ENCODE data around the gene SIRT5. TPM values are rescaled to one million over a fixed set of nuclear protein-coding genes. Genes with fewer than 3 reads are reported as not detected.

The SIRT5 gene
- total RNA-seq, 1 experiment from 2014 or later, result 10.9 TPM

DNA sequence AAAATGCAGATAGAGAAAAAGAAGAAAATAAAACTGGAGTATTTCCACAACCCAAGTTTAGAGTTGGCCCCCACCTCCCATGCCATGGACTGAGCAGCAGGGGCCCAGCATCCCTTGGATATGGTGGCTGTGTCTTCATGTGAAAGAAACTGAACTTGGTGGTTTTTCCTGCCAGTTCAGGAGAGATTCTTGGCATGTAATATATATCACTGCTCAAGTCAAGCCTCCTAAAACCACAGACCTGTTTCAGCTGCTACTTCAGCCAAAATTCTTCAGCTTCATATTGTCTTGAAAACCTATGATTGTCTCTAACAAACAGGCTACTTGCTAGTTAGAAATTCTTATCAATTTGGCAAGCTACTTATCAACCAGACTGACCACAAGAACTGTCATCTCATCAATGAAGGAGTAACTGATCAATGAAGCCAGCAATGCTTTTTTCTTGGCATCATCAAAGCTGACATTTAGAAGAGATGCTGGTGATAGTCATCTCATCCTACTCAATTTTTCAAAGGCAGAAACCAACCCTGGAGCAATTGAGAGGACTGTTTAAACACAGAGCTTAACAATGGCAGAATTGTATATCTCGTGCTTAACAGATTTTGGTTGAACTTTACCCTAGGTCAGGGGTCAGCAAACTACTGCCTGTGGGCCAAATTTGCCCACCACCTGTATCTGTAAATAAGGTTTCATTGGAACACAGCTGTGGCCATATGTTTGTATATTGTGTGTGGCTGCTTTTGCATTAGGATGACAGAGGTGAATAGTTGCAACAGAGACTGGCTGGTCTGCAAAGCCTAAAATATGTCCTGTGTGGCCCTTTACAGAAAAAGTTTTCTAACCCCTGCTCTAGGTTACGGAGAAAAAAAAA is 30.4 kb downstream of the SIRT5 start:
- H3F3A ChIP-seq (ENCODE audit: low read length, unreplicated experiment), result no peaks in the 10 kb centered on the region
- no peak overlapping the region for H3K4me3 ChIP-seq (ENCODE audit: low read length)
- ATAC-seq (no peak), DNase-seq (no peak)
- no peaks in the 10 kb centered on the region for H3K4me1 ChIP-seq (ENCODE audit: insufficient read depth, low read length)
- 0 out of 2 replicates have a peak, but pooled peaks cover 4% of the 10 kb centered on the region for H3K36me3 ChIP-seq (ENCODE audit: low read depth, low read length)
- POLR2A ChIA-PET (ENCODE audit: unreplicated experiment), result no interaction called here
- H4K20me1 ChIP-seq (ENCODE audit: low read length), result no peaks in the 10 kb centered on the region
- intact Hi-C loops (cut with micrococcal nuclease), result no loop called here
- no peak overlapping the region for H3K4me2 ChIP-seq (ENCODE audit: low read length)
- no peak overlapping the region for H2AFZ ChIP-seq (ENCODE audit: low read length)
- no peak overlapping the region for H3K9ac ChIP-seq (ENCODE audit: low read length)
- TF ChIP-seq EZH2phosphoT487 (IDR thresholded peaks at IDR 0.05; ENCODE audit: borderline replicate concordance, low read length) (no peak), EZH2 (IDR thresholded peaks at IDR 0.05; ENCODE audit: low read length, unreplicated experiment) (no peak)
- TF ChIP-seq, protein P1, sequence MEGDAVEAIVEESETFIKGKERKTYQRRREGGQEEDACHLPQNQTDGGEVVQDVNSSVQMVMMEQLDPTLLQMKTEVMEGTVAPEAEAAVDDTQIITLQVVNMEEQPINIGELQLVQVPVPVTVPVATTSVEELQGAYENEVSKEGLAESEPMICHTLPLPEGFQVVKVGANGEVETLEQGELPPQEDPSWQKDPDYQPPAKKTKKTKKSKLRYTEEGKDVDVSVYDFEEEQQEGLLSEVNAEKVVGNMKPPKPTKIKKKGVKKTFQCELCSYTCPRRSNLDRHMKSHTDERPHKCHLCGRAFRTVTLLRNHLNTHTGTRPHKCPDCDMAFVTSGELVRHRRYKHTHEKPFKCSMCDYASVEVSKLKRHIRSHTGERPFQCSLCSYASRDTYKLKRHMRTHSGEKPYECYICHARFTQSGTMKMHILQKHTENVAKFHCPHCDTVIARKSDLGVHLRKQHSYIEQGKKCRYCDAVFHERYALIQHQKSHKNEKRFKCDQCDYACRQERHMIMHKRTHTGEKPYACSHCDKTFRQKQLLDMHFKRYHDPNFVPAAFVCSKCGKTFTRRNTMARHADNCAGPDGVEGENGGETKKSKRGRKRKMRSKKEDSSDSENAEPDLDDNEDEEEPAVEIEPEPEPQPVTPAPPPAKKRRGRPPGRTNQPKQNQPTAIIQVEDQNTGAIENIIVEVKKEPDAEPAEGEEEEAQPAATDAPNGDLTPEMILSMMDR (conservative IDR thresholded peaks at IDR 0.05; ENCODE audit: low read depth, low read length), result no peak
- no TSS peak for BruUV-seq (replicated peaks)
- no peaks in the 10 kb centered on the region for H3K79me2 ChIP-seq (ENCODE audit: low read length)
- no peaks in the 10 kb centered on the region for H3K9me2 ChIP-seq (replicated peaks; ENCODE audit: low read length)
- H3K27me3 ChIP-seq (ENCODE audit: low read length), result no peaks in the 10 kb centered on the region
- CTCF ChIA-PET, result interaction anchor here (1.2 kb wide), 1 partner anchor 30 kb away, joined by 3 read pairs; the partner anchor contains the start of gene SIRT5
- H3K27ac ChIP-seq (ENCODE audit: low read length), result no peak overlapping the region
- H3K9me3 ChIP-seq (ENCODE audit: low read length), result no peaks in the 10 kb centered on the region

DNA sequence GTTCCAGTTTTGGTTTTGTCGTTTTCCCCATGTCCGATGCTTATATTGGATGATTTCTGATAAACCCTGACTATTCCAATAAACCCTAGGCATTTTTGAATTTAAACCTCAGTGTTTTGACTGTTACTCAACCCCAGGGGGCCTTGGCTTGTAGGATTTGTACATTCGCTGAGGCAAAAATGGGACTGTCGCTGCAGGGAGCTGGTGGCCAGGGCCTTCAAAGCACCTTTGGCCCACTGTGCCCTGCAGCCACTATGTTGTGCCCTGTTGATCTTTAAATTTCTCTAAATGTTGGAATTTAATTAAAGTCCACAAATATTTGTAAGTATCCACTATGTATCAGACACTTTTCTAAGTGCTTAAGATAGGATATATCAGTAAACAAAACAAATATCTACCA is 31.2 kb downstream of the SIRT5 start:
- H3K79me2 ChIP-seq (ENCODE audit: low read length), result no peaks in the 10 kb centered on the region
- no peaks in the 10 kb centered on the region for H3K9me3 ChIP-seq (ENCODE audit: low read length)
- no peak overlapping the region for H3K4me3 ChIP-seq (ENCODE audit: low read length)
- no TSS peak for BruUV-seq (replicated peaks)
- 0 out of 2 replicates have a peak, but pooled peaks cover 4% of the 10 kb centered on the region for H3K36me3 ChIP-seq (ENCODE audit: low read depth, low read length)
- H3K27ac ChIP-seq (ENCODE audit: low read length), result no peak overlapping the region
- no peaks in the 10 kb centered on the region for H3K9me2 ChIP-seq (replicated peaks; ENCODE audit: low read length)
- ATAC-seq, result no peak
- no peak overlapping the region for H3K9ac ChIP-seq (ENCODE audit: low read length)
- no peaks in the 10 kb centered on the region for H4K20me1 ChIP-seq (ENCODE audit: low read length)
- H3K4me2 ChIP-seq (ENCODE audit: low read length), result no peak overlapping the region
- no peak overlapping the region for H2AFZ ChIP-seq (ENCODE audit: low read length)
- no peaks in the 10 kb centered on the region for H3K27me3 ChIP-seq (ENCODE audit: low read length)
- H3K4me1 ChIP-seq (ENCODE audit: insufficient read depth, low read length), result no peaks in the 10 kb centered on the region
- TF ChIP-seq EZH2 (IDR thresholded peaks at IDR 0.05; ENCODE audit: low read length, unreplicated experiment) (no peak), EZH2phosphoT487 (IDR thresholded peaks at IDR 0.05; ENCODE audit: borderline replicate concordance, low read length) (no peak)
- TF ChIP-seq, protein P1 (conservative IDR thresholded peaks at IDR 0.05; ENCODE audit: low read depth, low read length), result no peak
- POLR2A ChIA-PET (ENCODE audit: unreplicated experiment), result no interaction called here
- DNase-seq, result no peak
- intact Hi-C loops (cut with micrococcal nuclease), result no loop called here
- H3F3A ChIP-seq (ENCODE audit: low read length, unreplicated experiment), result no peaks in the 10 kb centered on the region
- CTCF ChIA-PET, result no interaction called here

DNA sequence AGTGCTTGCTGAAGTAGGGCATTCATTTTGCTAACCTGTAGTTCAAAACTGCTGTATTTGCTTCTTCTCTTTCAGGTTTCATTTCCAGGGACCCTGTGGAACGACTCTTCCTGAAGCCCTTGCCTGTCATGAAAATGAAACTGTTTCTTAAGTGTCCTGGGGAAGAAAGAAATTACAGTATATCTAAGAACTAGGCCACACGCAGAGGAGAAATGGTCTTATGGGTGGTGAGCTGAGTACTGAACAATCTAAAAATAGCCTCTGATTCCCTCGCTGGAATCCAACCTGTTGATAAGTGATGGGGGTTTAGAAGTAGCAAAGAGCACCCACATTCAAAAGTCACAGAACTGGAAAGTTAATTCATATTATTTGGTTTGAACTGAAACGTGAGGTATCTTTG is 37.3 kb downstream of the SIRT5 start:
- ChIA-PET CTCF (no interaction called here), POLR2A (ENCODE audit: unreplicated experiment) (no interaction called here)
- ATAC-seq, result no peak
- Histone ChIP-seq H3K4me2 (ENCODE audit: low read length) (no peak overlapping the region), H3F3A (ENCODE audit: low read length, unreplicated experiment) (no peaks in the 10 kb centered on the region), H3K27me3 (ENCODE audit: low read length) (no peaks in the 10 kb centered on the region), H3K9ac (ENCODE audit: low read length) (no peak overlapping the region), H3K36me3 (ENCODE audit: low read depth, low read length) (no peaks in the 10 kb centered on the region), H4K20me1 (ENCODE audit: low read length) (peaks cover 7% of the 10 kb centered on the region), H3K27ac (ENCODE audit: low read length) (no peak overlapping the region), H3K4me1 (ENCODE audit: insufficient read depth, low read length) (peaks cover 15% of the 10 kb centered on the region), H3K79me2 (ENCODE audit: low read length) (peaks cover 32% of the 10 kb centered on the region), H3K4me3 (ENCODE audit: low read length) (no peak overlapping the region), H3K9me3 (ENCODE audit: low read length) (no peaks in the 10 kb centered on the region), H2AFZ (ENCODE audit: low read length) (no peak overlapping the region), H3K9me2 (replicated peaks; ENCODE audit: low read length) (no peaks in the 10 kb centered on the region)
- TF ChIP-seq, protein P1 (conservative IDR thresholded peaks at IDR 0.05; ENCODE audit: low read depth, low read length), result no peak
- TF ChIP-seq EZH2phosphoT487 (IDR thresholded peaks at IDR 0.05; ENCODE audit: borderline replicate concordance, low read length), result no peak
- no TSS peak for BruUV-seq (replicated peaks)
- no peak for DNase-seq
- intact Hi-C loops (cut with micrococcal nuclease), result loop anchor here (5.0 kb wide), 2 partner anchors 261 to 284 kb away; partner anchors contain the start of gene TBC1D7

Data from PC-3 (cell line).